Spleen (tissue), 11 donors: ENCODE results near the gene DGKG. TPM values are rescaled to one million over a fixed set of nuclear protein-coding genes. Genes with fewer than 3 reads are reported as not detected.
A peak's percentile ranks its signal among the peaks of the same experiment; 100 is the strongest.

Experiments used
- DNase-seq: peaks from one replicate; pipeline ENCODE4 v3.0.0-alpha.2; 2020
- H3K27ac ChIP-seq, 8 donors: fragments of 200-600 bp; sonication (generic) in 7 of 8; 1 replicate in 4 of 8; 2 replicates in 4 of 8; pipeline versions ENCODE4 v1.5.0 to v1.8.0; 2016 to 2021; ENCODE audit warnings: inconsistent platforms in 4 of 8, mild to moderate bottlenecking in 4 of 8, moderate library complexity in 1 of 8
- H3K27me3 ChIP-seq, 7 donors: fragments of 200-600 bp; sonication (generic) in 6 of 7; replicated peaks in 1 of 7; 1 replicate in 4 of 7; 2 replicates in 3 of 7; pipeline versions ENCODE4 v1.5.0 to v1.8.0; 2016 to 2021; ENCODE audit warnings: inconsistent platforms in 3 of 7, mild to moderate bottlenecking in 1 of 7
- H3K36me3 ChIP-seq, 6 donors: fragments of 200-600 bp; sonication (generic) in 5 of 6; 1 replicate in 4 of 6; 2 replicates in 2 of 6; pipeline versions ENCODE4 v1.5.0 to v1.8.0; 2016 to 2021; ENCODE audit warnings: inconsistent platforms in 2 of 6
- H3K4me1 ChIP-seq, 6 donors: fragments of 200-600 bp; sonication (generic) in 5 of 6; 1 replicate in 3 of 6; 2 replicates in 3 of 6; pipeline versions ENCODE4 v1.5.0 to v1.8.0; 2016 to 2021; ENCODE audit warnings: inconsistent platforms in 3 of 6
- H3K4me3 ChIP-seq, 8 donors: fragments of 200-600 bp; sonication (generic) in 7 of 8; 1 replicate in 4 of 8; 2 replicates in 4 of 8; pipeline versions ENCODE4 v1.5.0 to v1.8.0; 2016 to 2021; ENCODE audit warnings: inconsistent platforms in 4 of 8, mild to moderate bottlenecking in 4 of 8, moderate library complexity in 2 of 8
- H3K9me3 ChIP-seq, 8 donors: fragments of 200-600 bp; sonication (generic) in 7 of 8; 1 replicate in 4 of 8; 2 replicates in 4 of 8; pipeline versions ENCODE4 v1.5.0 to v1.8.0; 2016 to 2021; ENCODE audit warnings: inconsistent platforms in 4 of 8
- CTCF ChIP-seq, 11 experiments: fragments of 200-600 bp in 7 of 11; fragments of 450-650 bp in 4 of 11; sonication (generic) in 4 of 11; IDR thresholded peaks in 8 of 11; conservative IDR thresholded peaks in 3 of 11; 1 replicate in 7 of 11; 2 replicates in 4 of 11; pipeline versions ENCODE4 v1.4.0 to v1.8.0; 2016 to 2021; ENCODE audit warnings: antibody characterized with exemption in 11 of 11, inconsistent platforms in 4 of 11, mild to moderate bottlenecking in 1 of 11
- POLR2A ChIP-seq, 3 donors: fragments of 450-650 bp; IDR thresholded peaks; one replicate each; pipeline ENCODE4 v1.5.1; 2017; ENCODE audit warnings: antibody characterized with exemption in 3 of 3, mild to moderate bottlenecking in 1 of 3
- POLR2AphosphoS5 ChIP-seq, 3 donors: sonication (generic); formaldehyde crosslinking; IDR thresholded peaks; one replicate each; pipeline ENCODE4 v1.5.1; 2017; ENCODE audit warnings: antibody characterized with exemption in 3 of 3
- WGBS, 5 donors: extraction: QIAGEN DNeasy Blood & Tissue Kit in 3 of 5; methylation state at CpG; one replicate each; pipeline versions ENCODE4 v1.1.5 to v1.1.7; 2013 to 2018; 5-methylcytosine and 5-hydroxymethylcytosine counted together
- intact Hi-C: fragments of 100-400 bp; cut with DNase I; formaldehyde crosslinking; loops from one replicate; pipeline ENCODE4 v1.15.0; 2023; ENCODE audit warnings: low total_unique reads
- polyA plus RNA-seq, 3 donors: library from polyadenylated mRNA; stranded (reverse); fragments of 200-250 nt; gene quantifications; one replicate each; pipeline ENCODE4 v1.2.1, GENCODE V29; 2013
- total RNA-seq, 7 donors: library from RNA; depleted of rRNA in 3 of 7; stranded (reverse); fragments of >200 nt in 3 of 7; fragmentation: NEBNext Ultra II Directional in 4 of 7; extraction: Animal tissue kit (Norgen Biotek cat#: 25700) in 4 of 7; gene quantifications; one replicate each; pipeline versions ENCODE4 v1.1.0 to v1.2.1, GENCODE V29; 2016 to 2021
- donor health status: healthy with polysubstance abuse.
- donor health status: DM: no; HTN: no; CAD: no; lungs with moderate emphysema.
- donor health status: DM: no; HTN: no; CAD: no.
- donor health status: Bipolar disorder and iron deficiency.
- donor health status: healthy.
- donor health status: DM: no; HTN: no; CAD: no.
- donor health status: DM: yes; HTN: yes; CAD: no.

DGKG gene
- total and polyA plus RNA-seq, 10 donors, result 0.22 to 7.7 (median 5.4) TPM

- H3K27me3 ChIP-seq, result no peaks in the 10 kb centered on the region
- H3K9me3 ChIP-seq, result no peaks in the 10 kb centered on the region
- H3K4me1 ChIP-seq, result no peaks in the 10 kb centered on the region
- peaks cover 0 to 53% (median 0%) of the 10 kb centered on the region in 6 donors for H3K36me3 ChIP-seq
- intact Hi-C loops, result no loop called here
- WGBS, 5 donors, result 62 to 75% (median 70%) methylated on average over 10 of the region's 10 CpGs
- H3K4me3 ChIP-seq, result no peak overlapping the region
- DNase-seq, result no peak
- TF ChIP-seq POLR2AphosphoS5 (IDR thresholded peaks at IDR 0.05), result no peak
- no peak for TF ChIP-seq POLR2A (IDR thresholded peaks at IDR 0.05)
- peak in 8 of 11 experiments; percentile 10 to 43 (median 26) for TF ChIP-seq CTCF (IDR thresholded peaks at IDR 0.05 in 8 of 11, conservative IDR thresholded peaks at IDR 0.05 in 3 of 11)
- no peak overlapping the region for H3K27ac ChIP-seq
These were observed 84.6 kb downstream of the DGKG start for GRCh38 chr3:186277268-186277909.

DNA sequence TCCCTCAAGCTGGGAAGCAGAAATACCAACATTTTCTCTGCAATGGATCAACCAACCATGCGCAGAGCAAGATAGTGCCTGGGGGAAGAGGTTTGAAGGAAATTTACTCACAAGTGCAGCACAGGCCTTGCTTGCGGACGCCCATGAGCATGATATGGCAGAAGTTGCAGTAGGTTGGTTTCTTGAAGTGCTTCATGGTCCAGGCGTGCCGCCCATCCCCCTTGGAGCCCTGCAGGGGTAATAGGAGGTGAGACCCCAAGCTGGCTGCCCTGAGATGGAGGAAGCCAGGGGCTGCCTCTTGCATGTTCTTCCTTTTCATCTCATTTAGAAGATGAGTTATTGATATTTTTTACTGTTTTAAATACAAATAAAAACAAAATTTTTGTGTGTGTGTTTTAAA is 86.6 kb downstream of the DGKG start:
- Histone ChIP-seq H3K27ac (no peak overlapping the region), H3K36me3 (peaks cover 0 to 67% (median 0%) of the 10 kb centered on the region in 6 donors), H3K4me3 (no peak overlapping the region), H3K27me3 (no peaks in the 10 kb centered on the region), H3K9me3 (no peaks in the 10 kb centered on the region), H3K4me1 (no peaks in the 10 kb centered on the region)
- WGBS, 5 donors, result 92 to 96% (median 95%) methylated on average over 5 of the region's 5 CpGs
- intact Hi-C loops, result no loop called here
- TF ChIP-seq POLR2A (IDR thresholded peaks at IDR 0.05) (no peak), CTCF (IDR thresholded peaks at IDR 0.05 in 8 of 11, conservative IDR thresholded peaks at IDR 0.05 in 3 of 11) (no peak), POLR2AphosphoS5 (IDR thresholded peaks at IDR 0.05) (no peak)
- no peak for DNase-seq

GRCh38 chr3:186273586-186273985 is 88.4 kb downstream of the DGKG start:
- Histone ChIP-seq H3K4me3 (no peak overlapping the region), H3K9me3 (no peaks in the 10 kb centered on the region), H3K36me3 (peaks cover 0 to 59% (median 0%) of the 10 kb centered on the region in 6 donors), H3K27me3 (no peaks in the 10 kb centered on the region), H3K27ac (no peak overlapping the region), H3K4me1 (no peaks in the 10 kb centered on the region)
- TF ChIP-seq CTCF (IDR thresholded peaks at IDR 0.05 in 8 of 11, conservative IDR thresholded peaks at IDR 0.05 in 3 of 11), result no peak
- TF ChIP-seq POLR2AphosphoS5 (IDR thresholded peaks at IDR 0.05), result no peak
- TF ChIP-seq POLR2A (IDR thresholded peaks at IDR 0.05), result no peak
- intact Hi-C loops, result no loop called here
- DNase-seq, result no peak
- 84 to 94% (median 87%) methylated on average over 14 to 16 of the region's 16 CpGs for WGBS, 5 donors

DNA sequence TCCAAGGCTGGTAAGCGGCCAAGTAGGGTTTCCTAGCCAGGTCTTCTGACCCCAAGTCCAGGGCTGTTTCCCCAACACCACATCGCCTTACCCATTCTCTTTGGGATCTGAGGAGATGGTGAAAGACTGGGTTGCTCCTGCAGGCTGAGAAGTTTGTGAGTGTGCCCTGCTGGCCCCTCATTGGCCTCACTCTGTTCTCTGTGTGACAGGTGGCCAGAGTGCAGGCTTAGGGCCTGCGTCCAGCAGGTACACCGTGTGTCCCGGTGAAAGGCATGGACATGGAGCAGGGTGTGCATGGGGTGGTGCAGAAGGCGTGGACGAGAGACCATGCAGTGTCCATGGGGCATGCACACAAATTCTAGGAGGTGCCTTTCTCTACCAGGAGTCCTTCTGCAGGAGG is 91.3 kb downstream of the DGKG start:
- Histone ChIP-seq H3K27me3 (no peaks in the 10 kb centered on the region), H3K27ac (no peak overlapping the region), H3K9me3 (no peaks in the 10 kb centered on the region), H3K4me1 (no peaks in the 10 kb centered on the region), H3K36me3 (peaks cover 0 to 60% (median 0%) of the 10 kb centered on the region in 6 donors), H3K4me3 (no peak overlapping the region)
- TF ChIP-seq POLR2A (IDR thresholded peaks at IDR 0.05) (no peak), POLR2AphosphoS5 (IDR thresholded peaks at IDR 0.05) (no peak), CTCF (IDR thresholded peaks at IDR 0.05 in 8 of 11, conservative IDR thresholded peaks at IDR 0.05 in 3 of 11) (no peak)
- 87 to 93% (median 89%) methylated on average over 7 of the region's 7 CpGs for WGBS, 5 donors
- no peak for DNase-seq
- intact Hi-C loops, result no loop called here
